Liver (tissue), 9 donors: ENCODE data around the gene ZDHHC8. TPM values are rescaled to one million over a fixed set of nuclear protein-coding genes. Genes with fewer than 3 reads are reported as not detected.

Experiments
- DNase-seq: peaks from one replicate; pipeline ENCODE4 v3.0.0-alpha.2; 2017; ENCODE audit warnings: low spot score
- H3K27ac ChIP-seq, 2 donors: one replicate each; pipeline ENCODE4 v1.7.0; 2013; ENCODE audit warnings: inconsistent platforms in 2 of 2, low read length in 2 of 2, control low read depth in 1 of 2, low read depth in 1 of 2, mild to moderate bottlenecking in 1 of 2
- H3K27me3 ChIP-seq, 4 donors: one replicate each; pipeline versions ENCODE4 v1.6.1 to v1.7.0; 2013; ENCODE audit warnings: low read length in 3 of 4, inconsistent platforms in 1 of 4, mild to moderate bottlenecking in 1 of 4, moderate library complexity in 1 of 4; ENCODE audit not compliant: control insufficient read depth in 4 of 4, insufficient read depth in 4 of 4
- H3K36me3 ChIP-seq, 4 donors: one replicate each; pipeline versions ENCODE4 v1.6.1 to v1.7.0; 2013; ENCODE audit warnings: low read length in 3 of 4, mild to moderate bottlenecking in 3 of 4, low read depth in 1 of 4, moderate library complexity in 1 of 4; ENCODE audit not compliant: control insufficient read depth in 4 of 4, insufficient read depth in 3 of 4
- H3K4me1 ChIP-seq, 4 donors: one replicate each; pipeline versions ENCODE4 v1.6.1 to v1.7.0; 2013; ENCODE audit warnings: low read length in 3 of 4, mild to moderate bottlenecking in 3 of 4, moderate library complexity in 1 of 4; ENCODE audit not compliant: control insufficient read depth in 4 of 4, insufficient read depth in 4 of 4
- H3K4me3 ChIP-seq, 3 donors: one replicate each; pipeline versions ENCODE4 v1.6.1 to v1.7.0; 2013; ENCODE audit warnings: low read length in 3 of 3, control low read depth in 1 of 3, low read depth in 1 of 3, mild to moderate bottlenecking in 1 of 3
- H3K9ac ChIP-seq, 2 donors: one replicate each; pipeline ENCODE4 v1.7.0; 2013; ENCODE audit warnings: low read length in 2 of 2, mild to moderate bottlenecking in 2 of 2, moderate library complexity in 2 of 2, control low read depth in 1 of 2, low read depth in 1 of 2
- H3K9me3 ChIP-seq, 4 donors: one replicate each; pipeline versions ENCODE4 v1.6.1 to v1.7.0; 2013; ENCODE audit warnings: low read length in 3 of 4; ENCODE audit not compliant: control insufficient read depth in 4 of 4
- EGR1 ChIP-seq, 2 donors: IDR thresholded peaks; 2 replicates each; pipeline ENCODE4 v1.6.1; 2016 to 2018; ENCODE audit warnings: antibody characterized with exemption in 2 of 2, low read depth in 2 of 2
- FOXA1 ChIP-seq: IDR thresholded peaks from 2 replicates; pipeline ENCODE4 v1.6.1; 2016; ENCODE audit warnings: antibody characterized with exemption
- FOXA2 ChIP-seq: IDR thresholded peaks from 2 replicates; pipeline ENCODE4 v1.6.1; 2016; ENCODE audit warnings: antibody characterized with exemption
- HNF4A ChIP-seq, 2 donors: conservative IDR thresholded peaks; 2 replicates each; pipeline ENCODE4 v1.6.1; 2016; ENCODE audit warnings: antibody characterized with exemption in 2 of 2, mild to moderate bottlenecking in 2 of 2
- HNF4G ChIP-seq: IDR thresholded peaks from 2 replicates; pipeline ENCODE4 v1.6.1; 2016; ENCODE audit warnings: antibody characterized with exemption
- JUND ChIP-seq, 2 donors: IDR thresholded peaks; 2 replicates each; pipeline ENCODE4 v1.6.1; 2016; ENCODE audit warnings: antibody characterized with exemption in 2 of 2
- NR2F2 ChIP-seq: IDR thresholded peaks from 2 replicates; pipeline ENCODE4 v1.6.1; 2016; ENCODE audit warnings: antibody characterized with exemption
- RAD21 ChIP-seq, 2 donors: IDR thresholded peaks; 2 replicates each; pipeline ENCODE4 v1.6.1; 2016; ENCODE audit warnings: antibody characterized with exemption in 2 of 2, mild to moderate bottlenecking in 2 of 2
- RXRA ChIP-seq, 2 donors: IDR thresholded peaks; 2 replicates each; pipeline ENCODE4 v1.6.1; 2017 to 2018; ENCODE audit warnings: antibody characterized with exemption in 2 of 2, mild to moderate bottlenecking in 1 of 2
- SP1 ChIP-seq: IDR thresholded peaks from 2 replicates; pipeline ENCODE4 v1.6.1; 2018; ENCODE audit warnings: antibody characterized with exemption, mild to moderate bottlenecking
- TAF1 ChIP-seq: conservative IDR thresholded peaks from 2 replicates; pipeline ENCODE4 v1.6.1; 2016; ENCODE audit warnings: antibody characterized with exemption, mild to moderate bottlenecking
- YY1 ChIP-seq: IDR thresholded peaks from 2 replicates; pipeline ENCODE4 v1.6.1; 2016; ENCODE audit warnings: antibody characterized with exemption, mild to moderate bottlenecking
- WGBS: extraction: QIAGEN DNeasy Blood & Tissue Kit; methylation state at CpG from one replicate; pipeline ENCODE4 v1.1.7; 2013; 5-methylcytosine and 5-hydroxymethylcytosine counted together
- polyA plus RNA-seq, 2 donors: library from polyadenylated mRNA; stranded (reverse) in 1 of 2; unstranded in 1 of 2; fragments of 200-250 nt in 1 of 2; fragments of >200 nt in 1 of 2; fragmentation: Nextera tagmentation in 1 of 2; extraction: Ambion mirVana in 1 of 2; gene quantifications; one replicate each; pipeline versions ENCODE4 v1.2.1 to v1.2.3, GENCODE V29; 2013 to 2015
- total RNA-seq, 2 donors: library from RNA; depleted of rRNA; stranded (reverse); fragments of >200 nt; gene quantifications; one replicate each; pipeline ENCODE4 v1.2.3, GENCODE V29; 2014
- TF ChIP-seq, protein P1 (sequence below): IDR thresholded peaks from 2 replicates; pipeline ENCODE4 v1.6.1; 2016; ENCODE audit warnings: antibody characterized with exemption
- TF ChIP-seq, protein P2 (sequence below): fragments of 150-350 bp; IDR thresholded peaks from 2 replicates; pipeline ENCODE4 v1.5.1; 2017; ENCODE audit warnings: improper control_type of control experiment, low read depth, low read length; ENCODE audit not compliant: missing input control
- TF ChIP-seq, protein P3 (sequence below): IDR thresholded peaks from 2 replicates; pipeline ENCODE4 v1.6.1; 2016; ENCODE audit warnings: antibody characterized with exemption, mild to moderate bottlenecking
- donor health status: healthy.
- donor health status: healthy.
- donor health status: healthy.
- donor health status: healthy.
- donor health status: healthy.

The ZDHHC8 gene
- total and polyA plus RNA-seq, 4 donors: 2.9 to 11.8 (median 6.8) TPM

DNA sequence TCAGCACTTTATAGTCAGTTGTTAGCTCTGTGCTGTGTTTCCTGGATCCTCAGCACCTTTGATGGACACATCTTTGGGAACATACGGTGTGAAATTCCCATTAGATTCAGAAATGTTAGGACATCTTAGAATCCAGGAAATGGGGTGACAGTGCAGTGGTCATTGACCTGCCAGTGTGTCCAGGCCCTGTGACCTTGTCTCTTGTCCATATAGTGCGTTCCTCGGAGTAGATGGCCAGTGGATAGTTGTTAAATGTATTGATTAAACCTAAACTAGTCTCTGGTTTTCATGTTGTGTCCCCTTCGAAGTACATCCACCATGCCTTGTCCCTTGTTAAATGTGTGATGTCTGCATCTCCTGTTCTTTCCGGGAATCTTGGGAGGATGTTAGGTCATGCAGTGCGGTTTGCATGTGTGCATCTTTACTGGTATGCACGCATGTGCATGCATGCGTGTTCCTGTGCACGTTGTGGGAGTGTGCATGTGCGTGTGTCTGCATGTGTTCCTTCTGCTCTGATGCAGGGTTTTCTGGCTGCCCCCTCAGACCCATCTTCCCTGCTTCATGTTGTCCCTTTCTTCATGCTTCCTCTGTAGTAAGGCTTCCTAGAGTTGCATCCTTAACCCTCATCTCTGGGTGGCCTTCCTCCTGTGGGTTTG lies 47.6 kb upstream of the ZDHHC8 start:
- H3K4me1 ChIP-seq: peaks cover 22 to 56% (median 46%) of the 10 kb centered on the region in 4 donors
- H3K27me3 ChIP-seq: no peaks in the 10 kb centered on the region
- TF ChIP-seq EGR1 (IDR thresholded peaks at IDR 0.05; ENCODE audit: low read depth in 2 of 2) (no peak), FOXA1 (no peak), RXRA (IDR thresholded peaks at IDR 0.05) (peak; percentile 51 to 55), RAD21 (IDR thresholded peaks at IDR 0.05) (no peak)
- TF ChIP-seq, protein P1, sequence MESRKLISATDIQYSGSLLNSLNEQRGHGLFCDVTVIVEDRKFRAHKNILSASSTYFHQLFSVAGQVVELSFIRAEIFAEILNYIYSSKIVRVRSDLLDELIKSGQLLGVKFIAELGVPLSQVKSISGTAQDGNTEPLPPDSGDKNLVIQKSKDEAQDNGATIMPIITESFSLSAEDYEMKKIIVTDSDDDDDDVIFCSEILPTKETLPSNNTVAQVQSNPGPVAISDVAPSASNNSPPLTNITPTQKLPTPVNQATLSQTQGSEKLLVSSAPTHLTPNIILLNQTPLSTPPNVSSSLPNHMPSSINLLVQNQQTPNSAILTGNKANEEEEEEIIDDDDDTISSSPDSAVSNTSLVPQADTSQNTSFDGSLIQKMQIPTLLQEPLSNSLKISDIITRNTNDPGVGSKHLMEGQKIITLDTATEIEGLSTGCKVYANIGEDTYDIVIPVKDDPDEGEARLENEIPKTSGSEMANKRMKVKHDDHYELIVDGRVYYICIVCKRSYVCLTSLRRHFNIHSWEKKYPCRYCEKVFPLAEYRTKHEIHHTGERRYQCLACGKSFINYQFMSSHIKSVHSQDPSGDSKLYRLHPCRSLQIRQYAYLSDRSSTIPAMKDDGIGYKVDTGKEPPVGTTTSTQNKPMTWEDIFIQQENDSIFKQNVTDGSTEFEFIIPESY: no peak
- H3K36me3 ChIP-seq: peaks cover 14 to 28% (median 20%) of the 10 kb centered on the region in 4 donors
- H3K9ac ChIP-seq: peak overlapping the region in 1 of 2 donors; percentile 32
- no peaks in the 10 kb centered on the region for H3K9me3 ChIP-seq
- peak overlapping the region; percentile 72 to 92 for H3K27ac ChIP-seq
- 60% methylated on average over 10 of the region's 10 CpGs for WGBS
- no peak for DNase-seq
- no peak overlapping the region for H3K4me3 ChIP-seq

DNA sequence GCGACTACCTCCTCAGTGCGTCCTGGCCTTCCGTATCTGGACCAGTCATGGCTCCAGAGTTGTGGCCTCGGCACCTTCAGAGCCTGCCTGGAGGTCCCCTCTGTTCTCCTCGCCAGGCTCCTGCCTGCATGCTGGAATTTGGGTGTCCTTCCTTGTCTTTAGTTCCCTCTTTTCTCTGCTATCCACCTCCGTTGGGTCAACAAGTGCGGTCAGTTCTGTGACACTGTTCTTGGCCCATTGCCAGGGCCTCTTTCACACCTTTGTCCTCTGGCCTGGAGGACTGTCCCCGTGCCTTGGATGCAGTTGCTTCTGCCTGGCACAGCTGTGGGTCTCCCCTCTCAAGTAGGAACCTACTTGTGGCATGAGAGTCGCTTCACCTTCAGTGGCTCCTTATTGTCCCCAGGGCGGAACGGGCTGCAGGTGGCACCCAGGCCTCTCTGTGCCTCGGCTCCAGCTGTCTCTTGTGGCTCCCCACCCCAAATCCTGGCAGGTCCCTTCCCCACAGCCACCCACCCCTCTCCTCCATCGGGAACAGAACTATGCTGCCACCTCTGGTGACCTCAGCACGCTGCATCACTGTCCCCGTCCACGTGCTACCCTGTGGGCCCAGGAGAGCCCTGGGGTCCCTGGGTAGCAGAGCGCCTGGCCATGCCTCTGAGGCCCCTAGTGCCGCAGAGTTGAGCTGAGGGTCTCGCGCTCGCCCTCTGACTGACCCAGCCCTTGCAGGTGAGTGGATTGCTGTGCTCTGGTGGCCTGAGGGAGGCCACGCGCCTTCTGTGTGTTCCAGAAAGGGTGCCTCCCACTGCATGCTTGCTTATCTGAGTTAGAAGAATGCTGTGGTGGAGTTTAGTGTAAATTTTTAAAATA lies 46.8 kb upstream of the ZDHHC8 start:
- DNase-seq: peak; percentile 65
- Histone ChIP-seq H3K9ac (peak overlapping the region in 1 of 2 donors; percentile 42), H3K4me1 (peaks cover 20 to 56% (median 46%) of the 10 kb centered on the region in 4 donors), H3K27ac (peak overlapping the region; percentile 72 to 92), H3K27me3 (no peaks in the 10 kb centered on the region), H3K9me3 (no peaks in the 10 kb centered on the region), H3K4me3 (no peak overlapping the region), H3K36me3 (peaks cover 16 to 36% (median 27%) of the 10 kb centered on the region in 4 donors)
- TF ChIP-seq FOXA2: peak; percentile 80
- TF ChIP-seq HNF4G: no peak
- peak in 1 of 2 donors; percentile 76 for TF ChIP-seq RXRA (IDR thresholded peaks at IDR 0.05)
- TF ChIP-seq RAD21 (IDR thresholded peaks at IDR 0.05): peak in 1 of 2 donors; percentile 26
- TF ChIP-seq FOXA1: peak; percentile 83
- TF ChIP-seq NR2F2: no peak
- peak; percentile 24 for TF ChIP-seq SP1
- TF ChIP-seq HNF4A (conservative IDR thresholded peaks at IDR 0.05): peak; percentile 60 to 77
- TF ChIP-seq, protein P2, sequence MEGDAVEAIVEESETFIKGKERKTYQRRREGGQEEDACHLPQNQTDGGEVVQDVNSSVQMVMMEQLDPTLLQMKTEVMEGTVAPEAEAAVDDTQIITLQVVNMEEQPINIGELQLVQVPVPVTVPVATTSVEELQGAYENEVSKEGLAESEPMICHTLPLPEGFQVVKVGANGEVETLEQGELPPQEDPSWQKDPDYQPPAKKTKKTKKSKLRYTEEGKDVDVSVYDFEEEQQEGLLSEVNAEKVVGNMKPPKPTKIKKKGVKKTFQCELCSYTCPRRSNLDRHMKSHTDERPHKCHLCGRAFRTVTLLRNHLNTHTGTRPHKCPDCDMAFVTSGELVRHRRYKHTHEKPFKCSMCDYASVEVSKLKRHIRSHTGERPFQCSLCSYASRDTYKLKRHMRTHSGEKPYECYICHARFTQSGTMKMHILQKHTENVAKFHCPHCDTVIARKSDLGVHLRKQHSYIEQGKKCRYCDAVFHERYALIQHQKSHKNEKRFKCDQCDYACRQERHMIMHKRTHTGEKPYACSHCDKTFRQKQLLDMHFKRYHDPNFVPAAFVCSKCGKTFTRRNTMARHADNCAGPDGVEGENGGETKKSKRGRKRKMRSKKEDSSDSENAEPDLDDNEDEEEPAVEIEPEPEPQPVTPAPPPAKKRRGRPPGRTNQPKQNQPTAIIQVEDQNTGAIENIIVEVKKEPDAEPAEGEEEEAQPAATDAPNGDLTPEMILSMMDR: peak; percentile 15
- WGBS: 47% methylated on average over 23 of the region's 23 CpGs

DNA sequence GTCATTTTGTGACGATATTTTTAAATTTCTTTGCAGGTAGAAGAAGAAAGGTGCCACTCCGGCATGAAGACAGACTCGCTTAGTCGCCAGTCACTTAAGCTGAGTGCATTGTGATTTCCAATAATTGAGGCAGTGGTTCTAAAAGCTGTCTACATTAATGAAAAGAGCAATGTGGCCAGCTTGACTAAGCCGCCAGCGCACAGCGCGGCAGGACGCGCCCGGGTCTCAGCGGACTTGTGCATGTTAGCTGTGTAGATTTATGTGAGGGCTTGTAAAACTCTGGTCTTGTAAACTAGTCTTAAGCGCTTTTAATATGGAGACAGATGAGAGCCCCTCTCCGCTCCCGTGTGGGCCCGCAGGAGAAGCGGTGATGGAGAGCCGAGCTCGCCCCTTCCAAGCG lies 46.0 kb upstream of the ZDHHC8 start:
- Histone ChIP-seq H3K4me3 (no peak overlapping the region), H3K36me3 (peaks cover 19 to 44% (median 35%) of the 10 kb centered on the region in 4 donors), H3K4me1 (peaks cover 20 to 54% (median 46%) of the 10 kb centered on the region in 4 donors), H3K27me3 (no peaks in the 10 kb centered on the region), H3K27ac (peak overlapping the region in 1 of 2 donors; percentile 92), H3K9me3 (no peaks in the 10 kb centered on the region), H3K9ac (no peak overlapping the region)
- WGBS: 96% methylated on average over 20 of the region's 20 CpGs
- DNase-seq: no peak
- TF ChIP-seq YY1 (no peak), RXRA (IDR thresholded peaks at IDR 0.05) (no peak), FOXA1 (no peak), TAF1 (no peak), SP1 (no peak), FOXA2 (no peak), EGR1 (IDR thresholded peaks at IDR 0.05; ENCODE audit: low read depth in 2 of 2) (no peak), JUND (IDR thresholded peaks at IDR 0.05) (no peak)
- TF ChIP-seq, protein P1: no peak
- TF ChIP-seq, protein P3, sequence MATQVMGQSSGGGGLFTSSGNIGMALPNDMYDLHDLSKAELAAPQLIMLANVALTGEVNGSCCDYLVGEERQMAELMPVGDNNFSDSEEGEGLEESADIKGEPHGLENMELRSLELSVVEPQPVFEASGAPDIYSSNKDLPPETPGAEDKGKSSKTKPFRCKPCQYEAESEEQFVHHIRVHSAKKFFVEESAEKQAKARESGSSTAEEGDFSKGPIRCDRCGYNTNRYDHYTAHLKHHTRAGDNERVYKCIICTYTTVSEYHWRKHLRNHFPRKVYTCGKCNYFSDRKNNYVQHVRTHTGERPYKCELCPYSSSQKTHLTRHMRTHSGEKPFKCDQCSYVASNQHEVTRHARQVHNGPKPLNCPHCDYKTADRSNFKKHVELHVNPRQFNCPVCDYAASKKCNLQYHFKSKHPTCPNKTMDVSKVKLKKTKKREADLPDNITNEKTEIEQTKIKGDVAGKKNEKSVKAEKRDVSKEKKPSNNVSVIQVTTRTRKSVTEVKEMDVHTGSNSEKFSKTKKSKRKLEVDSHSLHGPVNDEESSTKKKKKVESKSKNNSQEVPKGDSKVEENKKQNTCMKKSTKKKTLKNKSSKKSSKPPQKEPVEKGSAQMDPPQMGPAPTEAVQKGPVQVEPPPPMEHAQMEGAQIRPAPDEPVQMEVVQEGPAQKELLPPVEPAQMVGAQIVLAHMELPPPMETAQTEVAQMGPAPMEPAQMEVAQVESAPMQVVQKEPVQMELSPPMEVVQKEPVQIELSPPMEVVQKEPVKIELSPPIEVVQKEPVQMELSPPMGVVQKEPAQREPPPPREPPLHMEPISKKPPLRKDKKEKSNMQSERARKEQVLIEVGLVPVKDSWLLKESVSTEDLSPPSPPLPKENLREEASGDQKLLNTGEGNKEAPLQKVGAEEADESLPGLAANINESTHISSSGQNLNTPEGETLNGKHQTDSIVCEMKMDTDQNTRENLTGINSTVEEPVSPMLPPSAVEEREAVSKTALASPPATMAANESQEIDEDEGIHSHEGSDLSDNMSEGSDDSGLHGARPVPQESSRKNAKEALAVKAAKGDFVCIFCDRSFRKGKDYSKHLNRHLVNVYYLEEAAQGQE: no peak
